OCI-LY7 (cell line): ENCODE results near the gene GRID2. TPM values are rescaled to one million over a fixed set of nuclear protein-coding genes. Genes with fewer than 3 reads are reported as not detected.

Source experiments
- BruUV-seq: library from RNA; stranded (reverse); fragments of 400-500 nt; replicated peaks from 2 replicates; lab custom pipeline; 2021; lab: Mats Ljungman, UMichigan
- CTCF ChIA-PET: fragments of 300-600 bp; sonication (Branson Sonifier 250); formaldehyde crosslinking; loops from one replicate; lab custom pipeline; 2022; ENCODE audit warnings: antibody characterized with exemption; ENCODE audit not compliant: unreplicated experiment; lab: Charles Lee
- POLR2A ChIA-PET: fragments of 300-600 bp; sonication (Branson Sonifier 250); formaldehyde crosslinking; loops from one replicate; lab custom pipeline; 2022; ENCODE audit warnings: antibody characterized with exemption; lab: Charles Lee
- DNase-seq: peaks from one replicate; pipeline ENCODE4 v3.0.0-alpha.2; 2015; ENCODE audit warnings: low spot score
- H2AFZ ChIP-seq: fragments of 200-600 bp; sonication (generic), shearing (Covaris generic); 2 replicates; pipeline ENCODE4 v1.6.1; 2014; ENCODE audit warnings: mild to moderate bottlenecking, antibody characterized with exemption, low read length, moderate library complexity
- H3K27ac ChIP-seq: fragments of 200-600 bp; sonication (generic); 2 replicates; pipeline ENCODE4 v1.5.1; 2014; ENCODE audit warnings: mixed run types, low read depth, mild to moderate bottlenecking, moderate library complexity, low read length, inconsistent platforms; ENCODE audit not compliant: poor library complexity, severe bottlenecking
- H3K36me3 ChIP-seq: fragments of 200-600 bp; sonication (generic); 2 replicates; pipeline ENCODE4 v1.6.1; 2014; ENCODE audit warnings: mild to moderate bottlenecking, antibody characterized with exemption, low read length, moderate library complexity, mixed read lengths; ENCODE audit not compliant: insufficient read depth
- H3K4me1 ChIP-seq: fragments of 200-600 bp; sonication (generic); 2 replicates; pipeline ENCODE4 v1.5.1; 2014; ENCODE audit warnings: mild to moderate bottlenecking, low read length; ENCODE audit not compliant: insufficient read depth, poor library complexity, severe bottlenecking
- H3K4me2 ChIP-seq: fragments of 200-600 bp; sonication (generic); 2 replicates; pipeline ENCODE4 v1.6.1; 2014; ENCODE audit warnings: mild to moderate bottlenecking, low read length
- H3K4me3 ChIP-seq: fragments of 200-600 bp; sonication (generic); 2 replicates; pipeline ENCODE4 v1.5.1; 2014; ENCODE audit warnings: mild to moderate bottlenecking, low read depth, low read length; ENCODE audit not compliant: poor library complexity, severe bottlenecking
- H3K79me2 ChIP-seq: fragments of 200-600 bp; sonication (generic); 2 replicates; pipeline ENCODE4 v1.6.1; 2016; ENCODE audit warnings: low read depth, mild to moderate bottlenecking, low read length, moderate library complexity, mixed read lengths; ENCODE audit not compliant: insufficient read depth
- H3K9me2 ChIP-seq: fragments of 200-600 bp; sonication (generic); 2 replicates; pipeline ENCODE4 v1.6.1; 2016; ENCODE audit warnings: mild to moderate bottlenecking, low read length, mixed read lengths; ENCODE audit not compliant: insufficient read depth
- H3K9me3 ChIP-seq: fragments of 200-600 bp; sonication (generic); 2 replicates; pipeline ENCODE4 v1.6.1; 2014; ENCODE audit warnings: mild to moderate bottlenecking, mixed run types, low read length, mixed read lengths
- H4K20me1 ChIP-seq: fragments of 200-600 bp; sonication (generic); 2 replicates; pipeline ENCODE4 v1.6.1; 2014; ENCODE audit warnings: mild to moderate bottlenecking, antibody characterized with exemption, low read length, moderate library complexity, mixed read lengths; ENCODE audit not compliant: insufficient read depth
- CTCF ChIP-seq: fragments of 200-600 bp; sonication (generic); conservative IDR thresholded peaks from 2 replicates; pipeline ENCODE4 v1.5.1; 2014; ENCODE audit warnings: mild to moderate bottlenecking, antibody characterized with exemption, low read length, moderate library complexity, mixed read lengths
- EZH2phosphoT487 ChIP-seq: fragments of 200-600 bp; sonication (generic); IDR thresholded peaks from 2 replicates; pipeline ENCODE4 v1.6.1; 2018; ENCODE audit warnings: low read depth, borderline replicate concordance, mild to moderate bottlenecking, mixed run types, antibody characterized with exemption, low read length, moderate library complexity, mixed read lengths
- intact Hi-C: fragments of 100-400 bp; cut with micrococcal nuclease; formaldehyde crosslinking; loops from one replicate; pipeline ENCODE4 v1.10.0; 2022; ENCODE audit not compliant: unreplicated experiment
- total RNA-seq, 2 experiments: library from RNA; depleted of rRNA in 1 of 2; stranded (reverse); fragments of >200 nt in 1 of 2; shearing (Covaris generic) in 1 of 2; gene quantifications; 2 replicates each; pipeline ENCODE4 v1.2.3, GENCODE V29; 2014 to 2022

Gene GRID2
- total RNA-seq, 2 experiments from 2014 or later: not detected

- H3K4me3 ChIP-seq: no peak overlapping the region
- no peaks in the 10 kb centered on the region for H3K9me2 ChIP-seq
- H3K27ac ChIP-seq: no peak overlapping the region
- H4K20me1 ChIP-seq: no peaks in the 10 kb centered on the region
- no peaks in the 10 kb centered on the region for H3K4me1 ChIP-seq
- no peaks in the 10 kb centered on the region for H3K36me3 ChIP-seq
- no peak overlapping the region for H2AFZ ChIP-seq
- POLR2A ChIA-PET: no interaction called here
- no peak for DNase-seq
- TF ChIP-seq EZH2phosphoT487: no peak
- no peak for TF ChIP-seq CTCF
- no TSS peak for BruUV-seq
- CTCF ChIA-PET: no interaction called here
- no peak overlapping the region for H3K4me2 ChIP-seq
- no peaks in the 10 kb centered on the region for H3K9me3 ChIP-seq
- H3K79me2 ChIP-seq: no peaks in the 10 kb centered on the region
- intact Hi-C loops: no loop called here
These were observed 543.3 kb downstream of the GRID2 start for GRCh38 chr4:92847026-92847425.

GRCh38 chr4:92862509-92862908, 558.7 kb downstream of the GRID2 start:
- Histone ChIP-seq H3K27ac (no peak overlapping the region), H2AFZ (no peak overlapping the region), H3K4me3 (no peak overlapping the region), H4K20me1 (no peaks in the 10 kb centered on the region), H3K36me3 (no peaks in the 10 kb centered on the region), H3K79me2 (no peaks in the 10 kb centered on the region), H3K4me2 (no peak overlapping the region), H3K9me2 (no peaks in the 10 kb centered on the region), H3K9me3 (no peaks in the 10 kb centered on the region), H3K4me1 (no peaks in the 10 kb centered on the region)
- CTCF ChIA-PET: no interaction called here
- intact Hi-C loops: no loop called here
- BruUV-seq: no TSS peak
- TF ChIP-seq EZH2phosphoT487: no peak
- TF ChIP-seq CTCF: no peak
- DNase-seq: no peak
- POLR2A ChIA-PET: interaction anchor here (0.7 to 1.0 kb wide), 3 partner anchors 10 to 107 kb away, joined by 3 to 4 read pairs (median 4); no protein-coding TSS in a partner anchor

GRCh38 chr4:92864096-92864495, 560.3 kb downstream of the GRID2 start:
- Histone ChIP-seq H3K4me2 (no peak overlapping the region), H3K36me3 (no peaks in the 10 kb centered on the region), H3K9me3 (no peaks in the 10 kb centered on the region), H2AFZ (no peak overlapping the region), H3K27ac (no peak overlapping the region), H3K4me1 (no peaks in the 10 kb centered on the region), H3K4me3 (no peak overlapping the region), H3K9me2 (no peaks in the 10 kb centered on the region), H3K79me2 (no peaks in the 10 kb centered on the region), H4K20me1 (no peaks in the 10 kb centered on the region)
- BruUV-seq: no TSS peak
- ChIA-PET POLR2A (no interaction called here), CTCF (no interaction called here)
- intact Hi-C loops: no loop called here
- DNase-seq: no peak
- TF ChIP-seq CTCF (no peak), EZH2phosphoT487 (no peak)
